C4-2B (cell line): Measurements from ENCODE around the gene HNRNPA3.

Experiments
- CTCF ChIP-seq: fragments of 450-650 bp; conservative IDR thresholded peaks from 2 replicates; pipeline ENCODE4 v1.5.1; 2017; ENCODE audit warnings: mild to moderate bottlenecking
- ZFX ChIP-seq: fragments of 450-650 bp; IDR thresholded peaks from 2 replicates; pipeline ENCODE4 v1.6.1; 2017

DNA sequence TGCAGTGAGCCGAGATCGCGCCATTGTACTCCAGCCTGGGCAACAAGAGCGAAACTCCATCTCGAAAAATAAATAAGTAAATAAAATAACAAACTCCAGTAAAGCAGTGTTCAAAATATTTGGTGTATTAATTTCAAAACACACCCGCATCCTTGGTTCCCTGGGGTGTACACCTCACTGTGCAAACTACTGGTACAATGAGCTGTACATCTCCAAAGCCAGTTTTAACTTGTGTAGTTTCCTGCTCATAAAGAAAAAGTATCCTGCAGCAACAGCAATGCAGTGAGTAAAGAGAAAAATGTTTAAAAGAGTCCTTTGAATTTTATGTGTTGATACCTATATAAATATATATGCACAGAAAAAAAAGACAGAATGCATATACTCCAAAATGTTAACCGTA, 56.3 kb downstream of the HNRNPA3 start:
- TF ChIP-seq CTCF (no peak), ZFX (no peak)
